SK-N-SH (cell line): ENCODE measurements around the gene NEDD8. TPM values are rescaled to one million over a fixed set of nuclear protein-coding genes. Genes with fewer than 3 reads are reported as not detected.

Experiments
- CTCF ChIA-PET: fragments of 300-600, 350-600 bp; formaldehyde crosslinking; extraction: SDS; loops from one replicate; lab custom pipeline; 2021; lab: Yijun Ruan, JAX
- POLR2A ChIA-PET: fragments of 350-600 bp; sonication (Branson Sonifier 250); formaldehyde crosslinking; extraction: SDS; loops from one replicate; lab custom pipeline; 2020; ENCODE audit warnings: antibody characterized with exemption, inconsistent platforms; lab: Yijun Ruan, JAX
- DNase-seq: peaks from one replicate; pipeline ENCODE4 v3.0.0; 2012
- H2AFZ ChIP-seq: fragments of 200-600 bp; sonication (generic); 2 replicates; pipeline ENCODE4 v1.8.1; 2016; ENCODE audit warnings: antibody characterized with exemption, mild to moderate bottlenecking, low read depth
- H3F3A ChIP-seq: fragments of 200-600 bp; sonication (generic); replicated peaks from 2 replicates; pipeline ENCODE3; 2016; ENCODE audit warnings: antibody characterized with exemption, mild to moderate bottlenecking; ENCODE audit not compliant: insufficient read depth
- H3K27ac ChIP-seq, 2 experiments: fragments of 200-500 bp in 1 of 2; fragments of 200-600 bp in 1 of 2; sonication (Bioruptor generic) in 1 of 2; sonication (generic), shearing (Covaris generic) in 1 of 2; 2 replicates each; pipeline versions ENCODE4 v1.5.1 to v1.6.1; 2014 to 2016; ENCODE audit warnings: low read depth in 2 of 2, inconsistent platforms in 1 of 2, low read length in 1 of 2, mild to moderate bottlenecking in 1 of 2, mixed read lengths in 1 of 2
- H3K27me3 ChIP-seq: fragments of 200-600 bp; sonication (generic), shearing (Covaris generic); 2 replicates; pipeline ENCODE4 v1.6.1; 2016; ENCODE audit warnings: mixed run types; ENCODE audit not compliant: insufficient read depth
- H3K36me3 ChIP-seq, 2 experiments: fragments of 200-500 bp in 1 of 2; fragments of 200-600 bp in 1 of 2; sonication (Bioruptor generic) in 1 of 2; sonication (generic) in 1 of 2; replicated peaks in 1 of 2; 2 replicates each; pipeline versions ENCODE3 to v1.5.1; 2014 to 2016; ENCODE audit warnings: low read length in 1 of 2, mild to moderate bottlenecking in 1 of 2; ENCODE audit not compliant: insufficient read depth in 2 of 2, control insufficient read depth in 1 of 2
- H3K4me1 ChIP-seq, 2 experiments: fragments of 200-500 bp in 1 of 2; fragments of 200-600 bp in 1 of 2; sonication (Bioruptor generic) in 1 of 2; sonication (generic), shearing (Covaris generic) in 1 of 2; 2 replicates each; pipeline versions ENCODE4 v1.5.1 to v1.6.1; 2014 to 2016; ENCODE audit warnings: low read depth in 1 of 2, low read length in 1 of 2, mixed run types in 1 of 2; ENCODE audit not compliant: insufficient read depth in 2 of 2, control insufficient read depth in 1 of 2
- H3K4me2 ChIP-seq: fragments of 200-600 bp; sonication (generic), shearing (Covaris generic); 2 replicates; pipeline ENCODE4 v1.6.1; 2017; ENCODE audit warnings: mixed run types
- H3K4me3 ChIP-seq, 2 experiments: fragments of 200-500 bp in 1 of 2; fragments of 200-600 bp in 1 of 2; sonication (Bioruptor generic) in 1 of 2; sonication (generic), shearing (Covaris generic) in 1 of 2; 2 replicates each; pipeline versions ENCODE4 v1.5.1 to v1.8.1; 2014 to 2016; ENCODE audit warnings: low read depth in 2 of 2, inconsistent platforms in 1 of 2, low read length in 1 of 2, mild to moderate bottlenecking in 1 of 2, mixed read lengths in 1 of 2, moderate library complexity in 1 of 2
- H3K79me2 ChIP-seq: fragments of 200-600 bp; sonication (generic); 2 replicates; pipeline ENCODE4 v1.8.1; 2017; ENCODE audit warnings: mild to moderate bottlenecking; ENCODE audit not compliant: insufficient read depth
- H3K9ac ChIP-seq: fragments of 200-600 bp; sonication (generic); 2 replicates; pipeline ENCODE4 v1.6.1; 2017; ENCODE audit warnings: mixed run types
- H3K9me2 ChIP-seq: fragments of 200-600 bp; sonication (generic); 2 replicates; pipeline ENCODE4 v1.6.1; 2017; ENCODE audit warnings: mixed run types
- H3K9me3 ChIP-seq: fragments of 200-600 bp; sonication (generic); 2 replicates; pipeline ENCODE4 v1.6.1; 2017; ENCODE audit warnings: mixed run types, mild to moderate bottlenecking, moderate library complexity
- H4K20me1 ChIP-seq: fragments of 200-600 bp; sonication (generic); 2 replicates; pipeline ENCODE4 v1.6.1; 2017; ENCODE audit warnings: mild to moderate bottlenecking, mixed run types; ENCODE audit not compliant: insufficient read depth
- ELF1 ChIP-seq: IDR thresholded peaks from 2 replicates; pipeline ENCODE4 v1.4.0; 2012
- EP300 ChIP-seq, 2 experiments: IDR thresholded peaks; 2 replicates each; pipeline versions ENCODE4 v1.4.0 to v1.6.1; 2012; ENCODE audit warnings: borderline replicate concordance in 1 of 2, low read depth in 1 of 2, low read length in 1 of 2
- EZH2phosphoT487 ChIP-seq: fragments of 200-600 bp; sonication (generic); IDR thresholded peaks from 2 replicates; pipeline ENCODE4 v1.6.1; 2017; ENCODE audit warnings: low read depth, mixed run types, mild to moderate bottlenecking, antibody characterized with exemption, moderate library complexity, borderline replicate concordance
- FOXJ3 ChIP-seq: sonication (generic); formaldehyde crosslinking; IDR thresholded peaks from 2 replicates; pipeline ENCODE4 v1.5.1; 2020; ENCODE audit warnings: mild to moderate bottlenecking, missing genetic modification reagents
- GABPA ChIP-seq: IDR thresholded peaks from 2 replicates; pipeline ENCODE4 v1.4.0; 2012; ENCODE audit warnings: low read depth, mild to moderate bottlenecking
- RAD21 ChIP-seq: IDR thresholded peaks from 2 replicates; pipeline ENCODE4 v1.6.1; 2012; ENCODE audit warnings: mild to moderate bottlenecking, low read length
- TAF1 ChIP-seq: IDR thresholded peaks from 2 replicates; pipeline ENCODE4 v1.6.1; 2012; ENCODE audit warnings: low read depth, mild to moderate bottlenecking, low read length, moderate library complexity, borderline replicate concordance
- TCF12 ChIP-seq: IDR thresholded peaks from 2 replicates; pipeline ENCODE4 v1.4.0; 2012
- USF2 ChIP-seq: fragments of 150-350 bp; IDR thresholded peaks from 2 replicates; pipeline ENCODE4 v1.6.1; 2017; ENCODE audit warnings: antibody characterized with exemption, low read length, low read depth, borderline replicate concordance
- WGBS: methylation state at CpG from one replicate; pipeline ENCODE4 v1.1.6; 2017; ENCODE audit warnings: low lambda C conversion rate; 5-methylcytosine and 5-hydroxymethylcytosine counted together
- polyA plus RNA-seq, 3 experiments: library from polyadenylated mRNA; depleted of rRNA; stranded (reverse); fragments of >200 nt; gene quantifications; 2 replicates each; pipeline ENCODE4 v1.2.3, GENCODE V29; 2012
- TF ChIP-seq, protein P1 (sequence below): IDR thresholded peaks from 2 replicates; pipeline ENCODE4; 2012
- TF ChIP-seq, protein P2 (sequence below): IDR thresholded peaks from 2 replicates; pipeline ENCODE4 v1.4.0; 2012; ENCODE audit warnings: low read depth, borderline replicate concordance

The NEDD8 gene
- polyA plus RNA-seq, 1 of the 3 experiments (the other 2 are of a cell fraction) = 534 TPM

DNA sequence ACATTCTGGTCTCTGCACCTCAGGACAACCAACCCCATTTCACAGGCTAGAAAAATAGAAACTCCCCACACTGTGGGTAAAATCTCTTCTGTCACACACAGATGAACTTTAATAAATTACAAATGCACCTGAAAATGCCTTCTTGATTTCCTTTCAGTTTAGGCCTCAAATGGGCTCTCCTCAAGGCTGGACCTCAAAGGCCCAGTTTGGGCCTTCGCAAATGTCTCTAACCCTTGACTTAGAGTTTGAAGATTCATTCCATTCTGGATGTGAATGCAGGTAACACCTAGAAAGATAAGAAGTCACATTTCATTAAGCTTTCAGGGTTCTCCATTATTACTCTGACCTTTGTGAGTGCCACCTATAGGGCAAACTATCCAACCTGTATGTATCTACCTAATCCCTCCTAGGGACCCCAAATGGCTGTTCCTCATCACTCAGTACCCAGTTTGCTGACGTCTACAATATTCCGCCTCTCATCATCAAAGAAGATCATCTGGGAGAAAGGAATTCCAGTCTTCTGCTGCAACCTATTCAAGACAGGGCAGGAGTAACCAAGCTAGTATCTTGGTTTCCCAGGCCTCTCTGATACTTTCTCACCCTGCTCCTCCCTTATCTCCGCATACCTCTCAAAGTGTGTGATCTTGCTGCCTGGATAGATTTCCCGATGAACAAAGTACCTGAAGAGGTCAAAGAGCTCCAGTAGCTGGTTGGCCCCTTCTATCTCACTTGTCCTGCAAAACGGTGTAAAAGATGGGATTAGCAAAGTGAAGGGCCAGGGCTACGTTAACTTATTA, 18.1 kb downstream of the NEDD8 start:
- TF ChIP-seq EZH2phosphoT487 (no peak), EP300 (IDR thresholded peaks at IDR 0.05; ENCODE audit: borderline replicate concordance in 1 of 2, low read depth in 1 of 2, low read length in 1 of 2) (no peak), RAD21 (no peak), USF2 (no peak), TCF12 (no peak), ELF1 (no peak), FOXJ3 (CRISPR knock-in tag) (no peak), GABPA (no peak), TAF1 (no peak)
- TF ChIP-seq, protein P1, sequence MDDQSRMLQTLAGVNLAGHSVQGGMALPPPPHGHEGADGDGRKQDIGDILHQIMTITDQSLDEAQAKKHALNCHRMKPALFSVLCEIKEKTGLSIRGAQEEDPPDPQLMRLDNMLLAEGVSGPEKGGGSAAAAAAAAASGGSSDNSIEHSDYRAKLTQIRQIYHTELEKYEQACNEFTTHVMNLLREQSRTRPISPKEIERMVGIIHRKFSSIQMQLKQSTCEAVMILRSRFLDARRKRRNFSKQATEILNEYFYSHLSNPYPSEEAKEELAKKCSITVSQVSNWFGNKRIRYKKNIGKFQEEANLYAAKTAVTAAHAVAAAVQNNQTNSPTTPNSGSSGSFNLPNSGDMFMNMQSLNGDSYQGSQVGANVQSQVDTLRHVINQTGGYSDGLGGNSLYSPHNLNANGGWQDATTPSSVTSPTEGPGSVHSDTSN = no peak
- TF ChIP-seq, protein P2, sequence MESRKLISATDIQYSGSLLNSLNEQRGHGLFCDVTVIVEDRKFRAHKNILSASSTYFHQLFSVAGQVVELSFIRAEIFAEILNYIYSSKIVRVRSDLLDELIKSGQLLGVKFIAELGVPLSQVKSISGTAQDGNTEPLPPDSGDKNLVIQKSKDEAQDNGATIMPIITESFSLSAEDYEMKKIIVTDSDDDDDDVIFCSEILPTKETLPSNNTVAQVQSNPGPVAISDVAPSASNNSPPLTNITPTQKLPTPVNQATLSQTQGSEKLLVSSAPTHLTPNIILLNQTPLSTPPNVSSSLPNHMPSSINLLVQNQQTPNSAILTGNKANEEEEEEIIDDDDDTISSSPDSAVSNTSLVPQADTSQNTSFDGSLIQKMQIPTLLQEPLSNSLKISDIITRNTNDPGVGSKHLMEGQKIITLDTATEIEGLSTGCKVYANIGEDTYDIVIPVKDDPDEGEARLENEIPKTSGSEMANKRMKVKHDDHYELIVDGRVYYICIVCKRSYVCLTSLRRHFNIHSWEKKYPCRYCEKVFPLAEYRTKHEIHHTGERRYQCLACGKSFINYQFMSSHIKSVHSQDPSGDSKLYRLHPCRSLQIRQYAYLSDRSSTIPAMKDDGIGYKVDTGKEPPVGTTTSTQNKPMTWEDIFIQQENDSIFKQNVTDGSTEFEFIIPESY = no peak
- ChIA-PET CTCF (interaction anchor here (0.6 to 3.8 kb wide), 11 partner anchors 19 to 218 kb away, joined by 3 to 20 read pairs (median 4); partner anchors contain the start of genes CIDEB, DCAF11, RABGGTA and TINF2), POLR2A (interaction anchor here (0.8 to 2.0 kb wide), 8 partner anchors 11 to 67 kb away, joined by 3 to 15 read pairs (median 5); partner anchors contain the start of genes IPO4, PSME2, RABGGTA and RNF31)
- Histone ChIP-seq H3K9me2 (no peaks in the 10 kb centered on the region), H3F3A (peaks cover 26% of the 10 kb centered on the region), H3K9me3 (no peaks in the 10 kb centered on the region), H3K79me2 (peaks cover 46% of the 10 kb centered on the region), H3K27ac (peak overlapping the region; percentile 80 to 96), H4K20me1 (peaks cover 1% of the 10 kb centered on the region; the same call in 1 of the 2 replicates), H3K4me2 (peak overlapping the region; percentile 78), H3K4me3 (peak overlapping the region; percentile 73 to 80), H3K27me3 (no peaks in the 10 kb centered on the region), H3K36me3 (peaks cover 25 to 47% of the 10 kb centered on the region in 2 experiments), H3K4me1 (peaks cover 9 to 17% of the 10 kb centered on the region in 2 experiments; a peak in 3 of 4 replicates), H2AFZ (peak overlapping the region; percentile 78), H3K9ac (peak overlapping the region; percentile 98; the same call in 1 of the 2 replicates)
- no peak for DNase-seq
- 85% methylated on average over 7 of the region's 7 CpGs for WGBS
